Activated naive CD4-positive, alpha-beta T cell treated with Interleukin-2 at 50 U/mL for 16 hours (primary cell): Measurements from ENCODE around the gene KANTR.

ENCODE experiments used
- DNase-seq: peaks from one replicate; pipeline ENCODE4 v3.0.0-alpha.2; 2020

KANTR gene

GRCh38 chrX:53081925-53082772 lies 11.8 kb upstream of the KANTR start, which contains the start of gene TSPYL2:
TSPYL2 (plus strand) TSS chrX:53082367; CDS start chrX:53082499, 132 bp downstream.
- peak; percentile 94 for DNase-seq

DNA sequence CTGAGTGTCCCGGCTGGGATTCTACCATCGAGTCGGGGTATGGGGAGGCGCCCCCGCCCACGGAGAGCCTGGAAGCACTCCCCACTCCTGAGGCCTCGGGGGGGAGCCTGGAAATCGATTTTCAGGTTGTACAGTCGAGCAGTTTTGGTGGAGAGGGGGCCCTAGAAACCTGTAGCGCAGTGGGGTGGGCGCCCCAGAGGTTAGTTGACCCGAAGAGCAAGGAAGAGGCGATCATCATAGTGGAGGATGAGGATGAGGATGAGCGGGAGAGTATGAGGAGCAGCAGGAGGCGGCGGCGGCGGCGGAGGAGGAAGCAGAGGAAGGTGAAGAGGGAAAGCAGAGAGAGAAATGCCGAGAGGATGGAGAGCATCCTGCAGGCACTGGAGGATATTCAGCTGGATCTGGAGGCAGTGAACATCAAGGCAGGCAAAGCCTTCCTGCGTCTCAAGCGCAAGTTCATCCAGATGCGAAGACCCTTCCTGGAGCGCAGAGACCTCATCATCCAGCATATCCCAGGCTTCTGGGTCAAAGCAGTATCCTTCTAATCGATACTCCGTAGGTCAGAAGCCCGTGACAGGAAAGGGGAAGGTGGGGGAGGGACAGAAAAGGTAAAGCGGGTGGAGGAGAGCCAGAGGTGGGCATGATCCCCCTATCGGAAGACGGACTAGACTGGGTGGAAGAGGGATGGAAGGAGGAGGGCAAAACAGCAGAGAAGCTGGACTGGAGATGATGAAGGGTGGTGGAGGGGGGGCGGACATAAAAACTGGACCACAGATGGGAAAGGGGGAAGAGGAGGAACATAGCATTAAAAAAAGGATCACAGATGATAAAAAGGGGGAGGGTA lies 10.9 kb upstream of the KANTR start:
- DNase-seq: no peak

- no peak for DNase-seq
These were observed 9.8 kb upstream of the KANTR start for GRCh38 chrX:53084043-53084570.

- DNase-seq: no peak
These were observed 9.1 kb upstream of the KANTR start for GRCh38 chrX:53084863-53085262.

- no peak for DNase-seq
These were observed 8.2 kb upstream of the KANTR start for GRCh38 chrX:53085661-53086229.

DNA sequence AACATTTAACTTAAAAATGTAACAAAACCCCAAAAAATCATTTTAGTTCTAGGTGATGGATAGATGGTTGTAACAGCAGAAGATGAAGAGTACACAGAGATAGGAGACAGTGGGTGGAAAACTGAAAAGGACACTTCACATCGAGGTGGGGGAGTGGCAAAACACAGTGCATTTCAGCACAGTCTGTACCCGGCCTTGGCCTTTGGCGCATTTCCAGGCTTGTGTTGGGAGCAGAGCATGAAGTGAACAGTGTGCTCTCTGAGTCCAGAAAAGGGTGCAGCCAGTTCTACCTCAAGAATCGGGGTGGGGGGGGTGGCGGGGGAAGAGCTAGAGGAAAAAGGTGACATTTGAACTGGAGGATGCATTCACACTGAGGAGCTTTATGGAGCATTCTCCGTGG lies 7.5 kb upstream of the KANTR start:
- no peak for DNase-seq

GRCh38 chrX:53087388-53087831 lies 6.5 kb upstream of the KANTR start:
- no peak for DNase-seq

DNA sequence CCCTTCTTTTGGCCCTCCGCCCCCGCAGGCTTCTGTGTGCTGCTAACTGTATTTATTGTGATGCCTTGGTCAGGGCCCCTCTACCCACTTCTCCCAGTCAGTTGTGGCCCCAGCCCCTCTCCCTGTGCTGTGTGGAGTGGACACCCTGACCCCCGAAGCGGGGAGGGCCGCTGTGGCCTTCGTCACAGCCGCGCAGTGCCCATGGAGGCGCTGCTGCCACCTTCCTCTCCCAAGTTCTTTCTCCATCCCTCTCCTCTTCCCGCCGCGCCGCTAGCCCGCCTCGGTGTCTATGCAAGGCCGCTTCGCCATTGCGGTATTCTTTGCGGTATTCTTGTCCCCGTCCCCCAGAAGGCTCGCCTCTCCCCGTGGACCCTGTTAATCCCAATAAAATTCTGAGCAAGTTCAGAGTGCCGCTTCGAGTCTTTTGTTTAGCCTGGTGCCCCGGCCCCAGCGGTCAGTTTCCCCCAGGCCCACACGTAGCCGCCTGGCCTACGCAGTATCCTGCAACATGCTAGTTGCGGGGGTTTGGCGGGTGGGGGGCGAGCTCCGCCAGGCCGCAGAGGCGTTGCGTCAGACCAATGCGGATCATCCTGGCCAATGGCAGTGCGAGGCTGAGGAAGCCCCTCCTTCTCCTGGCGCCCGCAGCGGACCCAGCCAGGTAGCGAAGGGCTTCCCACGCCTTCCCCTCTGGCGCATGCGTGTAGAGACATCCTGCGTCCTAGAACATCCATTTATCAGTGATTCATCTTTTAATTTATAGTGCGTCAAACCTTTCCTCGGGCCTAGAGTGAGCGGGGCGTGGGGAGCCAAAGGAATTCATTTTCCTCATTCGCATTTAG lies 5.6 kb upstream of the KANTR start:
- DNase-seq: peak; percentile 84

GRCh38 chrX:53089224-53089842 lies 4.6 kb upstream of the KANTR start:
- DNase-seq: peak; percentile 37

DNA sequence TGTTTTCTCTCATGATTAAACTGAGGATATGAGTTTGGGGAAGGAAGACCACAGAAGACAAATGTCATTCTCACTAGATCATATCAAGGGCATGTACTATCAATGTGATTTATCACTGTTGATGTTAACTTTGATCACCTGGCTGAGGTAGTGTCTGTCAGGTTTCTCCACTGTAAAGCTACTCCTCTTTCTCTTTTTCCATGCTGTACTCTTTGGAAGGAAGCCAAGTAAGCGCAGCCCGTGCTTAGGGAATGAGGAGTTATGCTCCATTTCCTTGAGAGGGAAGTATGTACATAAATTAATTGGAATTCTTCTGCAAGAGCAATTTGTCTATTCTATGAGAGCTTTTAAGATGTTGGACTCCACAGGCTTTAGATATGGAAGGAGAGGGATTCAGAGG lies 4.0 kb upstream of the KANTR start:
- DNase-seq: no peak

GRCh38 chrX:53091354-53091753 lies 2.6 kb upstream of the KANTR start:
- no peak for DNase-seq

DNA sequence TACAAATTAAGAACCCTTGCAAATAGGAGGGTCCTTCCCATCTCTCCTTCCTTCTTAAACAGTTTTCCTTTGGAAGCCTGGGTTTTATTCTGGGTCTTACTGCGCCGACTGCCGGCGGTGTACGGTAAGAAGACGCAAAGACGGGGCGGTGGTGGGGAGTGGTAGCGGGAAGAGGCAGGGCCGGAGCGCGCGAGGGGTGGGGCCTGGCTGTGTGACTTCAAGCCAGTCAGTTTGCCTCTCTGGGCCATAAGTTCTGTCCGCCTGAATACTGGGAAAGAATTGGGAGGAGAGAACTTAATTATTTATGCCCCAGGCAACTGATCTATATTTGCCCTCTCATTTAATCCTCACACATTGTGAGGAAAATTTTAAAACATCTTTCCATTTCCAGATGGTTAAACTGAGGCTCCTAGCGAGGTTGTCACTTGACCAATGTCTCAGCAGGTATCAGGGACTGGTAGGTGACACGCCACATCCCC lies 726 bp upstream of the KANTR start:
- DNase-seq: peak; percentile 79

DNA sequence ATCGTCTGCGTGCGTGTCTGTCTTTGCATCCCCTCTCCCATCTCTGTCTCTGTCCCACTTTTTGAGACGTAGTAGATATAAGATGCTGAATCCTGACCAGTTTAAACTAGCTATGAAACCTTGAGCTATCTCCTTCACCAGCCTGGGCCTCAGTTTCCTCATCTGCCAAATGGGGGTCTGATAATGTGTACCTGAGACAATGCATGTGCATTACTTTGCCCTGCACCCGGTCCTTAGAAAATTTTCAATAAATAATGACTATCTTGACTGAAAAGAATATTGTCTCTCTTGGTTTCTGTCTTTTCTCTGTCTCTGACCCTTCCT lies 602 bp downstream of the KANTR start:
- DNase-seq: no peak

DNA sequence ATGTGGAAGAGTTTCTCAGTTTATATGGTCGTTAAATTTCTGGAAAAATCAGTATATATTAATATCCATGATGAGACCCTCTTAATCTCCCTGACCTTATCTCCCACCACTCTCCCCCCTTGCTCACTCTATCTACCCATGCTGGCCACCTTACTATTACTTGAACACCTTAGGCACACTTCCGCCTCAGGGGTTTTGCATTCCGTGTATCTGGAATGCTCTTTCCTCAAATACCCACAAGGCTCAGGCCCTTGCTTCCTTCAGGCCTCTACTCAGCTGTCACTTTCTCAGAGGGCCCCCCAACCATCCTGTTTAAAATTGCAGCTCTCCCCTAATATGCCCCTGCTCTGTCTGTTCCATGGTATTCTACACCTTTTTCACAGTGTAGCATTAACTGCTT lies 1.9 kb downstream of the KANTR start:
- DNase-seq: no peak

DNA sequence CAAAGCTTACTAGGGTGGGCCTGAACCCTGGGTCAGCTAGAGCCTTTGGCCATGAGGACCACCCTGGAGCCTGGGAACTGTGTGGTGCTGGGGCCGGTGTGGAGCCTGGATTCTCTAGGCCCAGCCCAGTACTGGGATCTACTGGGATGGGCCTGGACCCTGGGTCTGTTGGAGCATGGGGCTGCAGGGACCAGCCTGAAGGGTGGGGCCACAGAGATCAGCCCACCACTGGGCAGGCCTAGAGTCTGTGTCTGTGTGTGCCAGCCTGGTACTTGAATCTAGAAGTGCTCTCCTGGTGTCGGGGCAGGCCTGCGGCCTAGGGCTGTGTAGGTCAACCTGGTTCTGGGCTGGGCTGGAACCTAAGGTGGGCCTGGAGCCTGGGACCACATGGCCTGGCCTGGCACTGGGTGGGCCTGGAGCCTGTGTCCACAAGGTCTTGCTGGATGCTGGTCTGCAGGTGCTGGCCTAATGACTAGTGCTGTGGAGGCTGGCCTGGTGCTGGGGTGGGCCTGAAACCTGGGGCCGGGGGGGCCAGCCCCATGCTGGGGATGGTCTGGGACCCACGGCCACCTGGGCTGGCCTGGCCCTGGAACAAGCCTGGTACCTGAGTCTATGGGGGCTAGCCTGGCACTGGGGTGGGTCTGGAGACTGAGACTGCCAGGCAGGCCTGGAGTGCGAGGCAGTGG lies 21.1 kb downstream of the KANTR start:
- DNase-seq: no peak

DNA sequence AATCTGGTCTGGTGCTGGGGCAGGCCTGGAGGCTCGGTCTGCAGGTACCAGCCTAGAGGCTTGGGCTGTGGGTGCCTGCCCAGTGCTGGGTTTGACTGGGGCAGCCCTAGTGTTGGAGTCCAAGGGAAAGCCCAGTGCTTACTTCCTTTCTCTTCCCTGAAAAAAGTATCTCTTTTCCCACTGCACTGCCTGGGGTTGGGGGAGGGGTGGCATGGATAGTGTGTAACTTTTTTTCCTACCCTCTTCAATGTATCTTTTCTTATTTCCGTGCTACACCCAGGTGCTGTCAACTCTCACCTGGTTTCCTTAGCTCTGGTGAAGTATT lies 21.6 kb downstream of the KANTR start:
- no peak for DNase-seq

DNA sequence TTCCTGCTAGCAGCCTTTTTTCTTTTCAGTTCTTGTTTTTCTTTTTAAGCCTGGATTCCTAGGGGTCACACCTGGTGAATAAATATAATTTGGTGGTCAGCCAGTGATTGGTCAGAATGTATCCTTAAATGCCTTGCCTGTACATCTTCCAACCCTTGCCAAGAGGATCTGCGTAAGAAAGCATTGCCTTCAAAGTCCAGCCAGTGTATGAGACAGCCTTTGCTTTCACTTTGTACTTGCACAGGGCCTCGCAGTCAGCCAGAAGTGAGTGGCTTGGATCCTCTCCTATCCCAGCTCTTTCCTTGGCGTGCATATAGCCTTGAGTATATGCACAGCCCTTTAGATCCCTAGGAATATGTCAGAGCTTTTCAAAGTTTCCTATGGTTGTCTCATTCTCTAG lies 22.2 kb downstream of the KANTR start:
- DNase-seq: no peak

DNA sequence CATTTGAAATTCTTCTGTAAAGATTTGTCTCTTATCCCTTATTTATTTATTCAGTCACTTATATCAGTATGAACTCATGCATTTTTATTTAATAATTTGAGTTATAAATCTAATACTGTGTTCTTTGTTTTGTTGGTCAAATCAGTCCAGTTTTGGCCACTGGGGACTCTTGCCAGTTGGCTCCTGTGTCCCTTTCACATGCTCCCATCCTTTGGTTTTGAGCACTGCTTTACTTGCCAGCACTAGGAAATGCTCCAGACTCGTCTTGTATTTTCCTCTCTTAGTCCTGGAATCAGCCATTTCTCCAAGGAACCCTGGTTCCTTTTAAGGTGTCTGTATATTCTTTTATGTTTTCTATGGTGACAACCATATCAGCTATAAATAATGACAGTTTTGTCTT lies 28.1 kb downstream of the KANTR start:
- DNase-seq: no peak

DNA sequence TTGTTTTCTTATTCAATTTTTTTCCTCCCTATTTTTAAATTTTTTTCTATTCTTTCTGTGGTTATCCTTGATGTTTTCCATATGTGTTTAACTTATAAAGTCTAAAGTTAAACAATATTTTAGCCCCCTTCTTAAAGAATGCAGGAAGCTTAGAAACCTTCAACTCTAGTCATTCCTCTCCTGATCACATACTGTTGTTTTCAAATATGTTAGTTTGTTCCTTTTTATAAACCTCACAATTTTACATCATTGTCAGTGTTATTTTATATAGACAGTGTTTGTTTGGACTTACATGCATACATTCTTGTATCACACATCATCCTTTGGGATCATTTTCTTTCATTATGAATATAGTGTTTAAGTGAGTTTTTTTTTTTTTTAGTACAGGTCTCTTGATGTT lies 31.6 kb downstream of the KANTR start:
- no peak for DNase-seq

GRCh38 chrX:53126377-53126776 lies 32.4 kb downstream of the KANTR start:
- DNase-seq: no peak

DNA sequence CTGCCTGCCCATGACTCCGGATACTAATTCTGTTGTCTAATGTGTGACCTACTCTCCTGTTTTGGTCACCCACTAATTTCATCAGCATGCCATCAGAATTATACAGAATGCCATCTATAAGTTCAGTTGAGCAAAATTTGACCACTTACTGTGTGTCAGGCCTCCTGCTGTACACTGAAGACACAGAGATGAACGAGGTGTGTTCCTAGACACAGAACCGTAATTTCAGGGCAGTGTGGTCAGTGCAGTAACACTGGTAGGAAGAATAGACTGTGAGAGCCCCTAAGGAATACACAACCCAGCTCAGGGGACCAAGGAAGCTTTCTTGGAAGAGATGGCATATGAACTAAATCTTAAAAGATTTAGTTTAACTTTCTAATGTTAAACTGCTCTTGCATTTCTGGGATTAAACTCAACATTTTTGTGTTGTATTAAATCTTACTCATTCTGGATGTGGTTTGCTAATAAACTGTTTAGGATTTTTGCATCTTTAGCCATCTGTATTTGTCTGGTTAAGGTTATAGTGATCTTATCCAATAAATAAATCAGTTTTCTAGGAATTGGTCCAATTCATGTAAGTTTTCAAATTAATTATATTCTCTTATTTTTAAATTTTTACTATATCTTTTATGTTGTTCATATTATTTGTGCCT lies 34.3 kb downstream of the KANTR start:
- no peak for DNase-seq
